GM18517 (cell line): ENCODE data around the gene GRAMD1B.

Experiments used
- ATAC-seq: cut with Tn5 transposase; IDR thresholded peaks from one replicate; pipeline ENCODE4 v1.9.1; 2021; ENCODE audit warnings: mild to moderate bottlenecking, moderate library complexity; ENCODE audit not compliant: unreplicated experiment

The GRAMD1B gene

GRCh38 chr11:123526027-123526805, 96.1 kb downstream of the GRAMD1B start:
- no peak for ATAC-seq

- ATAC-seq: no peak
These were observed 96.8 kb downstream of the GRAMD1B start for GRCh38 chr11:123526918-123527317.

GRCh38 chr11:123527526-123527925, 97.5 kb downstream of the GRAMD1B start:
- ATAC-seq: no peak

- ATAC-seq: no peak
These were observed 97.9 kb downstream of the GRAMD1B start for GRCh38 chr11:123527947-123528346.

- ATAC-seq: no peak
These were observed 101.3 kb downstream of the GRAMD1B start for GRCh38 chr11:123531325-123531724.

GRCh38 chr11:123532131-123532530, 102.1 kb downstream of the GRAMD1B start:
- ATAC-seq: no peak

- ATAC-seq: no peak
These were observed 105.3 kb downstream of the GRAMD1B start for GRCh38 chr11:123535401-123535800.

- no peak for ATAC-seq
These were observed 106.8 kb downstream of the GRAMD1B start for GRCh38 chr11:123536690-123537437.

GRCh38 chr11:123537726-123538125, 107.7 kb downstream of the GRAMD1B start:
- no peak for ATAC-seq

- no peak for ATAC-seq
These were observed 113.7 kb downstream of the GRAMD1B start for GRCh38 chr11:123543797-123544196.

- no peak for ATAC-seq
These were observed 114.7 kb downstream of the GRAMD1B start for GRCh38 chr11:123544631-123545375.

GRCh38 chr11:123545726-123546270, 115.7 kb downstream of the GRAMD1B start:
- ATAC-seq: no peak

- ATAC-seq: no peak
These were observed 116.4 kb downstream of the GRAMD1B start for GRCh38 chr11:123546515-123546914.

GRCh38 chr11:123547180-123547579, 117.1 kb downstream of the GRAMD1B start:
- peak; percentile 95 for ATAC-seq

- ATAC-seq: no peak
These were observed 118.7 kb downstream of the GRAMD1B start for GRCh38 chr11:123548774-123549173.

GRCh38 chr11:123549926-123550917, 120.2 kb downstream of the GRAMD1B start:
- ATAC-seq: no peak

GRCh38 chr11:123551079-123551478, 121.0 kb downstream of the GRAMD1B start:
- no peak for ATAC-seq

- no peak for ATAC-seq
These were observed 126.6 kb downstream of the GRAMD1B start for GRCh38 chr11:123556633-123557032.

GRCh38 chr11:123558536-123559315, 128.7 kb downstream of the GRAMD1B start:
- no peak for ATAC-seq
